Measurements from ENCODE around the gene FN1.

The FN1 gene

GRCh38 chr2:215436705-215437565, 1.1 kb upstream of the FN1 start:
- Histone ChIP-seq H3K9me3 (replicated peaks in 1 of 11) (peaks cover 0 to 6% (median 0%) of the 10 kb centered on the region in 11 experiments; a peak in 1 of 22 replicates), H3K9ac (peak overlapping the region; percentile 70 to 87 (median 77)), H4K20me1 (peaks cover 0 to 28% (median 0%) of the 10 kb centered on the region in 11 experiments; a peak in 2 of 22 replicates), H3K36me3 (peaks cover 0 to 28% (median 0%) of the 10 kb centered on the region in 11 experiments; a peak in 8 of 22 replicates), H3K27ac (peak overlapping the region; percentile 51 to 94 (median 71); a peak in 21 of 22 replicates), H3K4me1 (peaks cover 8 to 72% (median 15%) of the 10 kb centered on the region in 10 experiments; a peak in 17 of 20 replicates), H3K4me3 (peak overlapping the region; percentile 68 to 82 (median 72)), H3K27me3 (peaks cover 15 to 59% (median 54%) of the 10 kb centered on the region in 11 experiments), H3K4me2 (peak overlapping the region; percentile 77 to 96 (median 90))
- TF ChIP-seq Cebpa-rat (IDR thresholded peaks at IDR 0.05), result 0 out of 22 replicates have a peak, but pooled peaks of 1 of the 11 experiments have one; percentile 2

GRCh38 chr2:215435280-215435869, 493 bp downstream of the FN1 start:
- Histone ChIP-seq H3K4me2 (peak overlapping the region; percentile 77 to 94 (median 91)), H3K4me1 (peaks cover 8 to 87% (median 15%) of the 10 kb centered on the region in 10 experiments; a peak in 17 of 20 replicates), H3K4me3 (peak overlapping the region; percentile 68 to 82 (median 72)), H3K36me3 (peaks cover 0 to 43% (median 0%) of the 10 kb centered on the region in 11 experiments; a peak in 8 of 22 replicates), H3K27me3 (peaks cover 15 to 59% (median 54%) of the 10 kb centered on the region in 11 experiments), H4K20me1 (peaks cover 0 to 33% (median 0%) of the 10 kb centered on the region in 11 experiments; a peak in 2 of 22 replicates), H3K27ac (peak overlapping the region in 9 of 11 experiments; percentile 3 to 91 (median 69); a peak in 13 of 22 replicates), H3K9ac (peak overlapping the region; percentile 59 to 90 (median 76)), H3K9me3 (replicated peaks in 1 of 11) (peaks cover 0 to 6% (median 0%) of the 10 kb centered on the region in 11 experiments; a peak in 1 of 22 replicates)
- no peak for TF ChIP-seq Cebpa-rat (IDR thresholded peaks at IDR 0.05)

GRCh38 chr2:215434447-215435279, 1.2 kb downstream of the FN1 start:
- Histone ChIP-seq H4K20me1 (peaks cover 0 to 33% (median 0%) of the 10 kb centered on the region in 11 experiments; a peak in 2 of 22 replicates), H3K4me2 (peak overlapping the region; percentile 77 to 94 (median 91); a peak in 18 of 22 replicates), H3K36me3 (peaks cover 0 to 50% (median 4%) of the 10 kb centered on the region in 11 experiments; a peak in 9 of 22 replicates), H3K27ac (peak overlapping the region in 4 of 11 experiments; percentile 85 to 91 (median 86); a peak in 9 of 22 replicates), H3K9ac (peak overlapping the region in 7 of 11 experiments; percentile 68 to 90 (median 87); a peak in 11 of 22 replicates), H3K4me3 (peak overlapping the region in 8 of 10 experiments; percentile 68 to 82 (median 72); a peak in 14 of 20 replicates), H3K9me3 (replicated peaks in 1 of 11) (peaks cover 0 to 6% (median 0%) of the 10 kb centered on the region in 11 experiments; a peak in 1 of 22 replicates), H3K27me3 (peaks cover 15 to 59% (median 54%) of the 10 kb centered on the region in 11 experiments), H3K4me1 (peaks cover 8 to 86% (median 15%) of the 10 kb centered on the region in 10 experiments; a peak in 17 of 20 replicates)
- TF ChIP-seq Cebpa-rat (IDR thresholded peaks at IDR 0.05), result no peak

GRCh38 chr2:215432759-215433594, 2.9 kb downstream of the FN1 start:
- no peak for TF ChIP-seq Cebpa-rat (IDR thresholded peaks at IDR 0.05)
- Histone ChIP-seq H3K27ac (peak overlapping the region in 3 of 11 experiments; percentile 85 to 91 (median 88); a peak in 5 of 22 replicates), H3K4me2 (peak overlapping the region in 5 of 11 experiments; percentile 6 to 92 (median 89); a peak in 9 of 22 replicates), H3K4me1 (peaks cover 8 to 75% (median 15%) of the 10 kb centered on the region in 10 experiments; a peak in 17 of 20 replicates), H3K4me3 (peak overlapping the region in 4 of 10 experiments; percentile 9 to 82 (median 75); a peak in 6 of 20 replicates), H3K9ac (peak overlapping the region in 3 of 11 experiments; percentile 87 to 90 (median 88); a peak in 5 of 22 replicates), H3K27me3 (peaks cover 10 to 49% (median 42%) of the 10 kb centered on the region in 11 experiments), H4K20me1 (peaks cover 0 to 43% (median 0%) of the 10 kb centered on the region in 11 experiments; a peak in 2 of 22 replicates), H3K9me3 (replicated peaks in 1 of 11) (peaks cover 0 to 6% (median 0%) of the 10 kb centered on the region in 11 experiments; a peak in 1 of 22 replicates), H3K36me3 (peaks cover 0 to 67% (median 4%) of the 10 kb centered on the region in 11 experiments; a peak in 11 of 22 replicates)

GRCh38 chr2:215431778-215432758, 3.8 kb downstream of the FN1 start:
- Histone ChIP-seq H3K27ac (peak overlapping the region in 1 of 11 experiments; percentile 88; a peak in 2 of 22 replicates), H3K9me3 (replicated peaks in 1 of 11) (peaks cover 0 to 6% (median 0%) of the 10 kb centered on the region in 11 experiments; a peak in 1 of 22 replicates), H3K36me3 (peaks cover 0 to 76% (median 4%) of the 10 kb centered on the region in 11 experiments; a peak in 11 of 22 replicates), H3K4me3 (peak overlapping the region in 3 of 10 experiments; percentile 74 to 82 (median 76); a peak in 5 of 20 replicates), H3K9ac (peak overlapping the region in 2 of 11 experiments; percentile 13 to 88; a peak in 5 of 22 replicates), H4K20me1 (peaks cover 0 to 44% (median 0%) of the 10 kb centered on the region in 11 experiments; a peak in 2 of 22 replicates), H3K4me2 (peak overlapping the region in 4 of 11 experiments; percentile 87 to 92 (median 90); a peak in 8 of 22 replicates), H3K27me3 (peaks cover 1 to 39% (median 33%) of the 10 kb centered on the region in 11 experiments; a peak in 19 of 22 replicates), H3K4me1 (peaks cover 8 to 66% (median 13%) of the 10 kb centered on the region in 10 experiments; a peak in 17 of 20 replicates)
- TF ChIP-seq Cebpa-rat (IDR thresholded peaks at IDR 0.05), result no peak
